Measurements from ENCODE around the gene ADAMTS4. TPM values are rescaled to one million over a fixed set of nuclear protein-coding genes. Genes with fewer than 3 reads are reported as not detected.

ADAMTS4 gene
- total and polyA plus RNA-seq, 9 of the 15 experiments (the other 6 are each of a cell fraction or from before 2014, with no cell fraction given), result 0.07 to 3.7 (median 0.41) TPM

DNA sequence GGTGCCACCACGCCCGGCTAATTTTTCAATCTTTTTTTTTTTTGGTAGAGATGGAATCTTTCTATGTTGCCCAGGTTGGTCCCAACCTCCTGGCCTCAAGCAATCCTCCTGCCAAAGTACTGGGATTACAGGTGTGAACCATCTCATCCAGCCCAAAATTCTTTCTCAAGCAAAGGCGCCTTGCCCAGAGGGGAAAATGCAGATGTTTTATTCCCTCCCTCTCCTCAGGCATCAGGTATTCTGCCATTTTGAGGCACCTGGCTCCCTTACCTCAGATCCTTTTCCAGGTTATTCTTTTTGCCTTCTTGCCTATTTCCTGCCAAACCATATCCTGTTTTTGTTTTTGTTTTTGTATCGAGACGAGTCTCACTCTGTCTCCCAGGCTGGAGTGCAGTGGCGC, 10.5 kb downstream of the ADAMTS4 start:
- no peaks in the 10 kb centered on the region for H3K36me3 ChIP-seq (ENCODE audit: control insufficient read depth, insufficient read depth, low read length)
- peaks cover 22 to 33% of the 10 kb centered on the region in 2 experiments for H3K4me1 ChIP-seq (replicated peaks in 1 of 2; ENCODE audit: control insufficient read depth in 2 of 2, insufficient read depth in 2 of 2, low read length in 2 of 2)
- H3K79me2 ChIP-seq (ENCODE audit: control insufficient read depth, insufficient read depth, low read length), result no peaks in the 10 kb centered on the region
- H3K9me3 ChIP-seq (replicated peaks; ENCODE audit: control insufficient read depth, insufficient read depth, low read depth, low read length), result no peaks in the 10 kb centered on the region
- ChIA-PET POLR2A (interaction anchor here (0.6 to 1.0 kb wide), 3 partner anchors 11 to 16 kb away, joined by 3 to 4 read pairs (median 4); partner anchors contain the start of gene B4GALT3), CTCF (ENCODE audit: low intra/inter-chr PET ratio) (no interaction called here)
- BruUV-seq (replicated peaks), result no TSS peak
- H4K20me1 ChIP-seq (replicated peaks; ENCODE audit: control insufficient read depth, insufficient read depth, low read length), result no peaks in the 10 kb centered on the region
- no peak overlapping the region for H3K4me3 ChIP-seq
- intact Hi-C loops (cut with micrococcal nuclease), result no loop called here
- DNase-seq (ENCODE audit: extremely low read depth in 1 of 4, low spot score in 3 of 4) (no peak), ATAC-seq (no peak), FAIRE-seq (no peak)
- 80% methylated on average over 6 of the region's 6 CpGs for WGBS (ENCODE audit: insufficient coverage, low coverage, missing lambda C conversion rate)
- no peaks in the 10 kb centered on the region for H3K9me1 ChIP-seq (ENCODE audit: control insufficient read depth, insufficient read depth, low read length)
- no peak overlapping the region for H3K4me2 ChIP-seq (ENCODE audit: insufficient read depth, low read length)
- H2AFZ ChIP-seq (ENCODE audit: low read depth, low read length), result no peak overlapping the region
- H3K27me3 ChIP-seq (ENCODE audit: control insufficient read depth in 2 of 2, insufficient read depth in 2 of 2, low read length in 2 of 2), result no peaks in the 10 kb centered on the region
- no peak overlapping the region for H3K9ac ChIP-seq (ENCODE audit: insufficient read depth in 1 of 2, low read depth in 2 of 2, low read length in 2 of 2)
- no peak overlapping the region for H3K27ac ChIP-seq (ENCODE audit: extremely low read depth, low read depth, low read length)
- TF ChIP-seq BACH1 (tag; IDR thresholded peaks at IDR 0.05) (no peak), SREBF1 (IDR thresholded peaks at IDR 0.05; ENCODE audit: borderline replicate concordance, low read depth, low read length) (no peak), ZKSCAN3 (CRISPR knock-in tag; IDR thresholded peaks at IDR 0.05) (no peak), MAFF (IDR thresholded peaks at IDR 0.05; ENCODE audit: low read length) (no peak), ZKSCAN1 (IDR thresholded peaks at IDR 0.05; ENCODE audit: low read depth, low read length) (no peak), ZNF609 (CRISPR knock-in tag; IDR thresholded peaks at IDR 0.05; ENCODE audit: borderline replicate concordance) (no peak), SMARCA4 (IDR thresholded peaks at IDR 0.05) (no peak), ZNF175 (CRISPR knock-in tag; IDR thresholded peaks at IDR 0.05; ENCODE audit: low read depth) (no peak), KLF1 (tag; IDR thresholded peaks at IDR 0.05) (no peak), ZNF121 (CRISPR knock-in tag; conservative IDR thresholded peaks at IDR 0.05) (no peak), ZFX (CRISPR knock-in tag; IDR thresholded peaks at IDR 0.05) (no peak), BRCA1 (IDR thresholded peaks at IDR 0.05) (no peak), BRCA1 (CRISPR knock-in tag; IDR thresholded peaks at IDR 0.05) (no peak), SIN3A (IDR thresholded peaks at IDR 0.05; ENCODE audit: borderline replicate concordance in 2 of 2, control insufficient read depth in 1 of 2, low read depth in 2 of 2, low read length in 2 of 2) (no peak), ZNF699 (CRISPR knock-in tag; IDR thresholded peaks at IDR 0.05; ENCODE audit: insufficient replicate concordance) (no peak), SMAD1 (IDR thresholded peaks at IDR 0.05; ENCODE audit: low read depth, low read length, partially characterized antibody) (no peak), NRF1 (conservative IDR thresholded peaks at IDR 0.05 in 1 of 2, IDR thresholded peaks at IDR 0.05 in 1 of 2) (no peak), ZNF57 (CRISPR knock-in tag; IDR thresholded peaks at IDR 0.05) (no peak)
- TF ChIP-seq, protein P1, sequence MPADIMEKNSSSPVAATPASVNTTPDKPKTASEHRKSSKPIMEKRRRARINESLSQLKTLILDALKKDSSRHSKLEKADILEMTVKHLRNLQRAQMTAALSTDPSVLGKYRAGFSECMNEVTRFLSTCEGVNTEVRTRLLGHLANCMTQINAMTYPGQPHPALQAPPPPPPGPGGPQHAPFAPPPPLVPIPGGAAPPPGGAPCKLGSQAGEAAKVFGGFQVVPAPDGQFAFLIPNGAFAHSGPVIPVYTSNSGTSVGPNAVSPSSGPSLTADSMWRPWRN (IDR thresholded peaks at IDR 0.05; ENCODE audit: low read depth), result no peak
- in situ Hi-C loops (cut with MboI), result no loop called here
